Right lung (tissue), 5 donors: ENCODE data around the gene TTLL11. TPM values are rescaled to one million over a fixed set of nuclear protein-coding genes. Genes with fewer than 3 reads are reported as not detected.
A peak's percentile ranks its signal among the peaks of the same experiment; 100 is the strongest.
"Not testable (repeated sequence)": the region's sequence is repeated elsewhere in the genome, so short reads cannot be mapped to it uniquely, and the experiment has no call there.

Experiments
- DNase-seq, 2 donors: peaks; one replicate each; pipeline ENCODE4 v3.0.0-alpha.2; 2013
- polyA plus RNA-seq, 5 donors: library from polyadenylated mRNA; unstranded; fragments of 120-200 nt; gene quantifications; one replicate each; pipeline versions ENCODE4 v1.2.1 to v1.2.3, GENCODE V29; 2013; ENCODE audit warnings: inconsistent platforms in 1 of 5, low replicate concordance in 1 of 5; ENCODE audit not compliant: insufficient read length in 5 of 5, insufficient read depth in 1 of 5

TTLL11 gene
- polyA plus RNA-seq, 5 donors = 8.3 to 11.7 (median 10.0) TPM

- no peak for DNase-seq
Observed at GRCh38 chr9:122125509-122126330, 32.6 kb upstream of the TTLL11 start.

- DNase-seq = peak; percentile 69 to 80
Observed at GRCh38 chr9:122125158-122125508, 32.0 kb upstream of the TTLL11 start.

GRCh38 chr9:122124528-122124927 lies 31.4 kb upstream of the TTLL11 start:
- no peak for DNase-seq

- DNase-seq = no peak
Observed at GRCh38 chr9:122124048-122124447, 30.9 kb upstream of the TTLL11 start.

GRCh38 chr9:122122903-122123632 lies 30.0 kb upstream of the TTLL11 start:
- DNase-seq = no peak

GRCh38 chr9:122122468-122122867 lies 29.4 kb upstream of the TTLL11 start:
- DNase-seq = no peak

- no peak for DNase-seq
Observed at GRCh38 chr9:122121931-122122330, 28.8 kb upstream of the TTLL11 start.

GRCh38 chr9:122121391-122121790 lies 28.3 kb upstream of the TTLL11 start:
- DNase-seq = no peak

- no peak for DNase-seq
Observed at GRCh38 chr9:122120316-122121071, 27.4 kb upstream of the TTLL11 start.

GRCh38 chr9:122119721-122120120 lies 26.6 kb upstream of the TTLL11 start:
- no peak for DNase-seq

GRCh38 chr9:122119166-122119521 lies 26.0 kb upstream of the TTLL11 start:
- no peak for DNase-seq

GRCh38 chr9:122118343-122119165 lies 25.4 kb upstream of the TTLL11 start:
- DNase-seq = no peak

- not testable (repeated sequence) for DNase-seq
Observed at GRCh38 chr9:122117241-122117640, 24.1 kb upstream of the TTLL11 start.

GRCh38 chr9:122116448-122117173 lies 23.5 kb upstream of the TTLL11 start:
- no peak for DNase-seq

- DNase-seq = no peak
Observed at GRCh38 chr9:122116040-122116439, 22.9 kb upstream of the TTLL11 start.

- no peak for DNase-seq
Observed at GRCh38 chr9:122115176-122116035, 22.3 kb upstream of the TTLL11 start.

- DNase-seq = no peak
Observed at GRCh38 chr9:122113574-122113973, 20.5 kb upstream of the TTLL11 start.

- no peak for DNase-seq
Observed at GRCh38 chr9:122112238-122112637, 19.1 kb upstream of the TTLL11 start.

- no peak for DNase-seq
Observed at GRCh38 chr9:122111413-122112085, 18.4 kb upstream of the TTLL11 start.
